ENCODE data around the gene PAPSS1. TPM values are rescaled to one million over a fixed set of nuclear protein-coding genes. Genes with fewer than 3 reads are reported as not detected.

The PAPSS1 gene
- total and polyA plus RNA-seq, 9 of the 15 experiments (the other 6 are each of a cell fraction or from before 2014, with no cell fraction given), result 21.1 to 53.9 (median 41.9) TPM

GRCh38 chr4:107740381-107740780 lies 20.3 kb upstream of the PAPSS1 start:
- in situ Hi-C loops (cut with MboI), result no loop called here
- ATAC-seq, result peak; percentile 85
- intact Hi-C loops (cut with micrococcal nuclease), result no loop called here
- no peaks in the 10 kb centered on the region for H3K9me1 ChIP-seq (ENCODE audit: control insufficient read depth, insufficient read depth, low read length)
- WGBS (ENCODE audit: insufficient coverage, low coverage, missing lambda C conversion rate), result 23% methylated on average over 3 of the region's 3 CpGs
- POLR2A ChIA-PET, result interaction anchor here (0.6 kb wide), 1 partner anchor 79 kb away, joined by 3 read pairs; no protein-coding TSS in a partner anchor
- BruUV-seq (replicated peaks), result no TSS peak
- H3K27me3 ChIP-seq (ENCODE audit: control insufficient read depth in 2 of 2, insufficient read depth in 2 of 2, low read length in 2 of 2), result no peaks in the 10 kb centered on the region
- CTCF ChIA-PET (ENCODE audit: low intra/inter-chr PET ratio), result interaction anchor here (1.1 kb wide), 1 partner anchor 162 kb away, joined by 4 read pairs; no protein-coding TSS in a partner anchor
- H3K9ac ChIP-seq (ENCODE audit: insufficient read depth in 1 of 2, low read depth in 2 of 2, low read length in 2 of 2), result no peak overlapping the region
- H3K36me3 ChIP-seq (ENCODE audit: control insufficient read depth, insufficient read depth, low read length), result no peaks in the 10 kb centered on the region
- FAIRE-seq, result no peak
- no peak overlapping the region for H3K4me3 ChIP-seq
- peak in 1 of 4 experiments; percentile 24 for DNase-seq (ENCODE audit: extremely low read depth in 1 of 4, low spot score in 3 of 4)
- peak overlapping the region; percentile 81 for H2AFZ ChIP-seq (ENCODE audit: low read depth, low read length)
- no peak overlapping the region for H3K27ac ChIP-seq (ENCODE audit: extremely low read depth, low read depth, low read length)
- no peak overlapping the region for H3K4me2 ChIP-seq (ENCODE audit: insufficient read depth, low read length)
- TF ChIP-seq, protein P1, sequence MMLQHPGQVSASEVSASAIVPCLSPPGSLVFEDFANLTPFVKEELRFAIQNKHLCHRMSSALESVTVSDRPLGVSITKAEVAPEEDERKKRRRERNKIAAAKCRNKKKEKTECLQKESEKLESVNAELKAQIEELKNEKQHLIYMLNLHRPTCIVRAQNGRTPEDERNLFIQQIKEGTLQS (IDR thresholded peaks at IDR 0.05), result peak; percentile 65
- TF ChIP-seq, protein P1 (CRISPR knock-in tag; conservative IDR thresholded peaks at IDR 0.05), result no peak
- TF ChIP-seq SMARCB1 (IDR thresholded peaks at IDR 0.05; ENCODE audit: insufficient read length, low read depth) (no peak), MEIS2 (IDR thresholded peaks at IDR 0.05; ENCODE audit: partially characterized antibody) (peak; percentile 66), RAD21 (CRISPR knock-in tag; conservative IDR thresholded peaks at IDR 0.05 in 1 of 2, IDR thresholded peaks at IDR 0.05 in 1 of 2) (peak in 1 of 2 experiments; percentile 38; a peak in 1 of 4 replicates), CEBPG (CRISPR knock-in tag; IDR thresholded peaks at IDR 0.05) (peak; percentile 59; the same call in 1 of the 2 replicates), CEBPG (tag; conservative IDR thresholded peaks at IDR 0.05 in 1 of 2, IDR thresholded peaks at IDR 0.05 in 1 of 2) (no peak), CTCF (IDR thresholded peaks at IDR 0.05 in 2 of 3, conservative IDR thresholded peaks at IDR 0.05 in 1 of 3; ENCODE audit: insufficient read depth in 2 of 3, low read depth in 1 of 3, low read length in 3 of 3) (peak; percentile 17 to 36 (median 32); a peak in 2 of 6 replicates), ZNF347 (CRISPR knock-in tag; IDR thresholded peaks at IDR 0.05; ENCODE audit: low read depth) (no peak), GTF2E2 (tag; IDR thresholded peaks at IDR 0.05) (no peak), SMAD3 (CRISPR knock-in tag; conservative IDR thresholded peaks at IDR 0.05) (no peak), HDAC8 (tag; IDR thresholded peaks at IDR 0.05) (no peak), CEBPB (tag; IDR thresholded peaks at IDR 0.05) (0 out of 2 replicates have a peak, but pooled peaks have one; percentile 19)
- TF ChIP-seq, protein P2, sequence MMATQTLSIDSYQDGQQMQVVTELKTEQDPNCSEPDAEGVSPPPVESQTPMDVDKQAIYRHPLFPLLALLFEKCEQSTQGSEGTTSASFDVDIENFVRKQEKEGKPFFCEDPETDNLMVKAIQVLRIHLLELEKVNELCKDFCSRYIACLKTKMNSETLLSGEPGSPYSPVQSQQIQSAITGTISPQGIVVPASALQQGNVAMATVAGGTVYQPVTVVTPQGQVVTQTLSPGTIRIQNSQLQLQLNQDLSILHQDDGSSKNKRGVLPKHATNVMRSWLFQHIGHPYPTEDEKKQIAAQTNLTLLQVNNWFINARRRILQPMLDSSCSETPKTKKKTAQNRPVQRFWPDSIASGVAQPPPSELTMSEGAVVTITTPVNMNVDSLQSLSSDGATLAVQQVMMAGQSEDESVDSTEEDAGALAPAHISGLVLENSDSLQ (IDR thresholded peaks at IDR 0.05), result peak; percentile 51; the same call in 1 of the 2 replicates
- TF ChIP-seq, protein P3, sequence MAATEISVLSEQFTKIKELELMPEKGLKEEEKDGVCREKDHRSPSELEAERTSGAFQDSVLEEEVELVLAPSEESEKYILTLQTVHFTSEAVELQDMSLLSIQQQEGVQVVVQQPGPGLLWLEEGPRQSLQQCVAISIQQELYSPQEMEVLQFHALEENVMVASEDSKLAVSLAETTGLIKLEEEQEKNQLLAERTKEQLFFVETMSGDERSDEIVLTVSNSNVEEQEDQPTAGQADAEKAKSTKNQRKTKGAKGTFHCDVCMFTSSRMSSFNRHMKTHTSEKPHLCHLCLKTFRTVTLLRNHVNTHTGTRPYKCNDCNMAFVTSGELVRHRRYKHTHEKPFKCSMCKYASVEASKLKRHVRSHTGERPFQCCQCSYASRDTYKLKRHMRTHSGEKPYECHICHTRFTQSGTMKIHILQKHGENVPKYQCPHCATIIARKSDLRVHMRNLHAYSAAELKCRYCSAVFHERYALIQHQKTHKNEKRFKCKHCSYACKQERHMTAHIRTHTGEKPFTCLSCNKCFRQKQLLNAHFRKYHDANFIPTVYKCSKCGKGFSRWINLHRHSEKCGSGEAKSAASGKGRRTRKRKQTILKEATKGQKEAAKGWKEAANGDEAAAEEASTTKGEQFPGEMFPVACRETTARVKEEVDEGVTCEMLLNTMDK (IDR thresholded peaks at IDR 0.05; ENCODE audit: borderline replicate concordance, insufficient read depth, low read depth, low read length, poor library complexity, severe bottlenecking), result peak; percentile 24
- no peaks in the 10 kb centered on the region for H3K79me2 ChIP-seq (ENCODE audit: control insufficient read depth, insufficient read depth, low read length)
- peaks cover 2% of the 10 kb centered on the region; the same call in 1 of the 2 replicates for H3K9me3 ChIP-seq (replicated peaks; ENCODE audit: control insufficient read depth, insufficient read depth, low read depth, low read length)
- H4K20me1 ChIP-seq (replicated peaks; ENCODE audit: control insufficient read depth, insufficient read depth, low read length), result no peaks in the 10 kb centered on the region
- H3K4me1 ChIP-seq (replicated peaks in 1 of 2; ENCODE audit: control insufficient read depth in 2 of 2, insufficient read depth in 2 of 2, low read length in 2 of 2), result no peaks in the 10 kb centered on the region

All from K562 (cell line).